SK-N-SH (cell line): ENCODE results near the gene BMP6. TPM values are rescaled to one million over a fixed set of nuclear protein-coding genes. Genes with fewer than 3 reads are reported as not detected.

Source experiments
- CTCF ChIA-PET: fragments of 300-600, 350-600 bp; formaldehyde crosslinking; extraction: SDS; loops from one replicate; lab custom pipeline; 2021; lab: Yijun Ruan, JAX
- POLR2A ChIA-PET: fragments of 350-600 bp; sonication (Branson Sonifier 250); formaldehyde crosslinking; extraction: SDS; loops from one replicate; lab custom pipeline; 2020; ENCODE audit warnings: antibody characterized with exemption, inconsistent platforms; lab: Yijun Ruan, JAX
- DNase-seq: peaks from one replicate; pipeline ENCODE4 v3.0.0; 2012
- H2AFZ ChIP-seq: fragments of 200-600 bp; sonication (generic); 2 replicates; pipeline ENCODE4 v1.8.1; 2016; ENCODE audit warnings: antibody characterized with exemption, mild to moderate bottlenecking, low read depth
- H3F3A ChIP-seq: fragments of 200-600 bp; sonication (generic); replicated peaks from 2 replicates; pipeline ENCODE3; 2016; ENCODE audit warnings: antibody characterized with exemption, mild to moderate bottlenecking; ENCODE audit not compliant: insufficient read depth
- H3K27ac ChIP-seq, 2 experiments: fragments of 200-500 bp in 1 of 2; fragments of 200-600 bp in 1 of 2; sonication (Bioruptor generic) in 1 of 2; sonication (generic), shearing (Covaris generic) in 1 of 2; 2 replicates each; pipeline versions ENCODE4 v1.5.1 to v1.6.1; 2014 to 2016; ENCODE audit warnings: low read depth in 2 of 2, inconsistent platforms in 1 of 2, low read length in 1 of 2, mild to moderate bottlenecking in 1 of 2, mixed read lengths in 1 of 2
- H3K27me3 ChIP-seq: fragments of 200-600 bp; sonication (generic), shearing (Covaris generic); 2 replicates; pipeline ENCODE4 v1.6.1; 2016; ENCODE audit warnings: mixed run types; ENCODE audit not compliant: insufficient read depth
- H3K36me3 ChIP-seq, 2 experiments: fragments of 200-500 bp in 1 of 2; fragments of 200-600 bp in 1 of 2; sonication (Bioruptor generic) in 1 of 2; sonication (generic) in 1 of 2; replicated peaks in 1 of 2; 2 replicates each; pipeline versions ENCODE3 to v1.5.1; 2014 to 2016; ENCODE audit warnings: low read length in 1 of 2, mild to moderate bottlenecking in 1 of 2; ENCODE audit not compliant: insufficient read depth in 2 of 2, control insufficient read depth in 1 of 2
- H3K4me1 ChIP-seq, 2 experiments: fragments of 200-500 bp in 1 of 2; fragments of 200-600 bp in 1 of 2; sonication (Bioruptor generic) in 1 of 2; sonication (generic), shearing (Covaris generic) in 1 of 2; 2 replicates each; pipeline versions ENCODE4 v1.5.1 to v1.6.1; 2014 to 2016; ENCODE audit warnings: low read depth in 1 of 2, low read length in 1 of 2, mixed run types in 1 of 2; ENCODE audit not compliant: insufficient read depth in 2 of 2, control insufficient read depth in 1 of 2
- H3K4me2 ChIP-seq: fragments of 200-600 bp; sonication (generic), shearing (Covaris generic); 2 replicates; pipeline ENCODE4 v1.6.1; 2017; ENCODE audit warnings: mixed run types
- H3K4me3 ChIP-seq, 2 experiments: fragments of 200-500 bp in 1 of 2; fragments of 200-600 bp in 1 of 2; sonication (Bioruptor generic) in 1 of 2; sonication (generic), shearing (Covaris generic) in 1 of 2; 2 replicates each; pipeline versions ENCODE4 v1.5.1 to v1.8.1; 2014 to 2016; ENCODE audit warnings: low read depth in 2 of 2, inconsistent platforms in 1 of 2, low read length in 1 of 2, mild to moderate bottlenecking in 1 of 2, mixed read lengths in 1 of 2, moderate library complexity in 1 of 2
- H3K79me2 ChIP-seq: fragments of 200-600 bp; sonication (generic); 2 replicates; pipeline ENCODE4 v1.8.1; 2017; ENCODE audit warnings: mild to moderate bottlenecking; ENCODE audit not compliant: insufficient read depth
- H3K9ac ChIP-seq: fragments of 200-600 bp; sonication (generic); 2 replicates; pipeline ENCODE4 v1.6.1; 2017; ENCODE audit warnings: mixed run types
- H3K9me2 ChIP-seq: fragments of 200-600 bp; sonication (generic); 2 replicates; pipeline ENCODE4 v1.6.1; 2017; ENCODE audit warnings: mixed run types
- H3K9me3 ChIP-seq: fragments of 200-600 bp; sonication (generic); 2 replicates; pipeline ENCODE4 v1.6.1; 2017; ENCODE audit warnings: mixed run types, mild to moderate bottlenecking, moderate library complexity
- H4K20me1 ChIP-seq: fragments of 200-600 bp; sonication (generic); 2 replicates; pipeline ENCODE4 v1.6.1; 2017; ENCODE audit warnings: mild to moderate bottlenecking, mixed run types; ENCODE audit not compliant: insufficient read depth
- ELF1 ChIP-seq: IDR thresholded peaks from 2 replicates; pipeline ENCODE4 v1.4.0; 2012
- FOXJ3 ChIP-seq: sonication (generic); formaldehyde crosslinking; IDR thresholded peaks from 2 replicates; pipeline ENCODE4 v1.5.1; 2020; ENCODE audit warnings: mild to moderate bottlenecking, missing genetic modification reagents
- GABPA ChIP-seq: IDR thresholded peaks from 2 replicates; pipeline ENCODE4 v1.4.0; 2012; ENCODE audit warnings: low read depth, mild to moderate bottlenecking
- GATA2 ChIP-seq: sonication (generic); formaldehyde crosslinking; IDR thresholded peaks from 2 replicates; pipeline ENCODE4 v1.5.0; 2020; ENCODE audit warnings: mild to moderate bottlenecking, missing genetic modification reagents
- MEF2A ChIP-seq: IDR thresholded peaks from 2 replicates; pipeline ENCODE4 v1.4.0; 2012; ENCODE audit warnings: low read depth, borderline replicate concordance
- NRF1 ChIP-seq: IDR thresholded peaks from 2 replicates; pipeline ENCODE4 v1.6.1; 2012; ENCODE audit warnings: low read depth, mild to moderate bottlenecking, low read length
- RAD21 ChIP-seq: IDR thresholded peaks from 2 replicates; pipeline ENCODE4 v1.6.1; 2012; ENCODE audit warnings: mild to moderate bottlenecking, low read length
- RCOR1 ChIP-seq: fragments of 150-350 bp; IDR thresholded peaks from 2 replicates; pipeline ENCODE4 v1.6.1; 2017; ENCODE audit warnings: antibody characterized with exemption, low read length
- SMC3 ChIP-seq: IDR thresholded peaks from 2 replicates; pipeline ENCODE4 v1.6.1; 2012; ENCODE audit warnings: low read depth, low read length, improper control_type of control experiment
- TAF1 ChIP-seq: IDR thresholded peaks from 2 replicates; pipeline ENCODE4 v1.6.1; 2012; ENCODE audit warnings: low read depth, mild to moderate bottlenecking, low read length, moderate library complexity, borderline replicate concordance
- USF1 ChIP-seq: IDR thresholded peaks from 2 replicates; pipeline ENCODE4 v1.4.0; 2012; ENCODE audit warnings: low read depth, borderline replicate concordance
- YY1 ChIP-seq: IDR thresholded peaks from 2 replicates; pipeline ENCODE4 v1.4.0; 2012; ENCODE audit warnings: low read depth, mild to moderate bottlenecking
- WGBS: methylation state at CpG from one replicate; pipeline ENCODE4 v1.1.6; 2017; ENCODE audit warnings: low lambda C conversion rate; 5-methylcytosine and 5-hydroxymethylcytosine counted together
- polyA plus RNA-seq, 3 experiments: library from polyadenylated mRNA; depleted of rRNA; stranded (reverse); fragments of >200 nt; gene quantifications; 2 replicates each; pipeline ENCODE4 v1.2.3, GENCODE V29; 2012
- TF ChIP-seq, protein P1 (sequence below): fragments of 150-350 bp; IDR thresholded peaks from 2 replicates; pipeline ENCODE4 v1.6.1; 2016; ENCODE audit warnings: mild to moderate bottlenecking, low read depth, low read length

Gene BMP6
- polyA plus RNA-seq, 1 of the 3 experiments (the other 2 are of a cell fraction) = not detected

- CTCF ChIA-PET = no interaction called here
- WGBS = 7% methylated on average over 1 of the region's 1 CpG
- POLR2A ChIA-PET = no interaction called here
- Histone ChIP-seq H3K9ac (no peak overlapping the region), H3K79me2 (no peaks in the 10 kb centered on the region), H4K20me1 (no peaks in the 10 kb centered on the region), H3K27me3 (peaks cover 35% of the 10 kb centered on the region; the same call in 1 of the 2 replicates), H3K36me3 (no peaks in the 10 kb centered on the region), H3K4me2 (no peak overlapping the region), H3K9me3 (no peaks in the 10 kb centered on the region), H3K27ac (no peak overlapping the region), H3K9me2 (no peaks in the 10 kb centered on the region), H3K4me1 (no peaks in the 10 kb centered on the region), H3K4me3 (no peak overlapping the region), H3F3A (no peaks in the 10 kb centered on the region), H2AFZ (no peak overlapping the region)
- DNase-seq = no peak
- TF ChIP-seq SMC3 = no peak
- no peak for TF ChIP-seq GATA2 (CRISPR knock-in tag)
- no peak for TF ChIP-seq YY1
- TF ChIP-seq, protein P1, sequence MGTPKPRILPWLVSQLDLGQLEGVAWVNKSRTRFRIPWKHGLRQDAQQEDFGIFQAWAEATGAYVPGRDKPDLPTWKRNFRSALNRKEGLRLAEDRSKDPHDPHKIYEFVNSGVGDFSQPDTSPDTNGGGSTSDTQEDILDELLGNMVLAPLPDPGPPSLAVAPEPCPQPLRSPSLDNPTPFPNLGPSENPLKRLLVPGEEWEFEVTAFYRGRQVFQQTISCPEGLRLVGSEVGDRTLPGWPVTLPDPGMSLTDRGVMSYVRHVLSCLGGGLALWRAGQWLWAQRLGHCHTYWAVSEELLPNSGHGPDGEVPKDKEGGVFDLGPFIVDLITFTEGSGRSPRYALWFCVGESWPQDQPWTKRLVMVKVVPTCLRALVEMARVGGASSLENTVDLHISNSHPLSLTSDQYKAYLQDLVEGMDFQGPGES = no peak
- no peak for TF ChIP-seq GABPA
- TF ChIP-seq NRF1 = no peak
- TF ChIP-seq TAF1 = no peak
- no peak for TF ChIP-seq FOXJ3 (CRISPR knock-in tag)
- TF ChIP-seq USF1 = no peak
- TF ChIP-seq RAD21 = no peak
- TF ChIP-seq MEF2A = no peak
- TF ChIP-seq RCOR1 = no peak
- no peak for TF ChIP-seq ELF1
These were observed 80.8 kb downstream of the BMP6 start for GRCh38 chr6:7806711-7807110.

GRCh38 chr6:7809346-7809745 lies 83.4 kb downstream of the BMP6 start:
- Histone ChIP-seq H3K4me3 (no peak overlapping the region), H3K27me3 (peaks cover 37% of the 10 kb centered on the region; the same call in 1 of the 2 replicates), H3K27ac (no peak overlapping the region), H4K20me1 (no peaks in the 10 kb centered on the region), H3K9ac (no peak overlapping the region), H3K9me3 (no peaks in the 10 kb centered on the region), H3K9me2 (no peaks in the 10 kb centered on the region), H3K4me2 (no peak overlapping the region), H3K4me1 (no peaks in the 10 kb centered on the region), H3K36me3 (no peaks in the 10 kb centered on the region), H3K79me2 (no peaks in the 10 kb centered on the region), H3F3A (no peaks in the 10 kb centered on the region), H2AFZ (no peak overlapping the region)
- WGBS = 21% methylated on average over 7 of the region's 7 CpGs
- no peak for DNase-seq
- no peak for TF ChIP-seq GATA2 (CRISPR knock-in tag)
- POLR2A ChIA-PET = no interaction called here
- CTCF ChIA-PET = interaction anchor here (1.5 kb wide), 1 partner anchor 87 kb away, joined by 4 read pairs; no protein-coding TSS in a partner anchor
